Left ventricle myocardium inferior (tissue), 1 donor: ENCODE results near the gene POU2AF3. TPM values are rescaled to one million over a fixed set of nuclear protein-coding genes. Genes with fewer than 3 reads are reported as not detected.
"Not testable (repeated sequence)": the region's sequence is repeated elsewhere in the genome, so short reads cannot be mapped to it uniquely, and the experiment has no call there.

Experiments
- DNase-seq: peaks from one replicate; pipeline ENCODE4 v3.0.0-alpha.2; 2020
- H3K27ac ChIP-seq: fragments of 200-600 bp; replicated peaks from 2 replicates; pipeline ENCODE4 v1.8.0; 2021
- H3K27me3 ChIP-seq: fragments of 200-600 bp; 2 replicates; pipeline ENCODE4 v1.8.0; 2021; ENCODE audit warnings: low read depth
- H3K36me3 ChIP-seq: fragments of 200-600 bp; 2 replicates; pipeline ENCODE4 v1.8.0; 2021
- H3K4me1 ChIP-seq: fragments of 200-600 bp; 2 replicates; pipeline ENCODE4 v1.8.0; 2021
- H3K4me3 ChIP-seq: fragments of 200-600 bp; 2 replicates; pipeline ENCODE4 v1.8.0; 2021; ENCODE audit warnings: mild to moderate bottlenecking, moderate library complexity
- H3K9me3 ChIP-seq: fragments of 200-600 bp; replicated peaks from 2 replicates; pipeline ENCODE4 v1.8.0; 2021
- CTCF ChIP-seq: fragments of 200-600 bp; IDR thresholded peaks from 2 replicates; pipeline ENCODE4 v1.8.0; 2021; ENCODE audit warnings: antibody characterized with exemption, mild to moderate bottlenecking, borderline replicate concordance
- intact Hi-C: fragments of 100-400 bp; cut with micrococcal nuclease; formaldehyde crosslinking; loops from one replicate; pipeline ENCODE4 v1.11.0; 2022
- total RNA-seq: library from RNA; stranded (reverse); fragmentation: NEBNext Ultra II Directional; extraction: Animal tissue kit (Norgen Biotek cat#: 25700); gene quantifications from one replicate; pipeline ENCODE4 v1.2.1, GENCODE V29; 2021
- donor health status: DM: no; HTN: yes; CAD: no; lungs with severe emphysema.

POU2AF3 gene
- total RNA-seq, 1 donor from 2014 or later = 0.38 TPM

GRCh38 chr11:111259896-111260295, 38.5 kb upstream of the POU2AF3 start:
- no peak for TF ChIP-seq CTCF
- H3K9me3 ChIP-seq = no peaks in the 10 kb centered on the region

GRCh38 chr11:111260811-111261210, 37.5 kb upstream of the POU2AF3 start:
- TF ChIP-seq CTCF = no peak
- DNase-seq = no peak
- H3K36me3 ChIP-seq = no peaks in the 10 kb centered on the region
- H3K27ac ChIP-seq = no peak overlapping the region
- intact Hi-C loops = no loop called here
- H3K27me3 ChIP-seq = peaks cover 80% of the 10 kb centered on the region
- H3K4me1 ChIP-seq = no peaks in the 10 kb centered on the region
- no peak overlapping the region for H3K4me3 ChIP-seq
- H3K9me3 ChIP-seq = no peaks in the 10 kb centered on the region

More at GRCh38 chr11:111259896-111260295, 38.5 kb upstream of the POU2AF3 start:
- Histone ChIP-seq H3K27me3 (peaks cover 85% of the 10 kb centered on the region), H3K27ac (no peak overlapping the region), H3K4me3 (no peak overlapping the region), H3K36me3 (no peaks in the 10 kb centered on the region), H3K4me1 (no peaks in the 10 kb centered on the region)
- intact Hi-C loops = no loop called here
- DNase-seq = no peak

DNA sequence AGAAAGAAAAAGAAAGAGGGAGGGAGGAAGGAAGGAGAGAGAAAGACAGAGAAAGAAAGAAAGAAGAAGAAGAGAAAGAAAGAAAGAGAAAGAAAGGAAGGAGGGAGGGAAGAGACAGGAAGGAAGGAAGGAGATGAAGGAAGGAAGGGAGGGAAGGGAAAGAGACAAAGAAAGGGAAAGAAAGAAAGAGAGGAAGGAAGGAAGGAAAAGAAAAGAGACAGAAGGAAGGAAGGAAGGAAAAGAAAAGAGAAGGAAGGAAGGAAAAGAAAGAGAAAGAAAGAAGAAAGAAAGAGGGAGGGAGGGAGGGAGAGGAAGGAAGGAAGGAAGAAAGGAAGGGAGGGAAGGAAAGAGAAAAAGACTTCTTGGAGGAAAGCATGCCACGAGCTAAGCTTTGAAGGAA, 33.7 kb upstream of the POU2AF3 start:
- no peak for DNase-seq
- Histone ChIP-seq H3K27ac (no peak overlapping the region), H3K4me1 (no peaks in the 10 kb centered on the region), H3K4me3 (no peak overlapping the region), H3K27me3 (peaks cover 52% of the 10 kb centered on the region), H3K36me3 (no peaks in the 10 kb centered on the region), H3K9me3 (no peaks in the 10 kb centered on the region)
- intact Hi-C loops = no loop called here
- TF ChIP-seq CTCF = no peak

- Histone ChIP-seq H3K9me3 (no peaks in the 10 kb centered on the region), H3K27ac (no peak overlapping the region), H3K27me3 (peaks cover 45% of the 10 kb centered on the region), H3K4me3 (no peak overlapping the region), H3K4me1 (no peaks in the 10 kb centered on the region), H3K36me3 (no peaks in the 10 kb centered on the region)
- intact Hi-C loops = no loop called here
- no peak for DNase-seq
- no peak for TF ChIP-seq CTCF
These were observed 32.9 kb upstream of the POU2AF3 start for GRCh38 chr11:111265421-111265820.

DNA sequence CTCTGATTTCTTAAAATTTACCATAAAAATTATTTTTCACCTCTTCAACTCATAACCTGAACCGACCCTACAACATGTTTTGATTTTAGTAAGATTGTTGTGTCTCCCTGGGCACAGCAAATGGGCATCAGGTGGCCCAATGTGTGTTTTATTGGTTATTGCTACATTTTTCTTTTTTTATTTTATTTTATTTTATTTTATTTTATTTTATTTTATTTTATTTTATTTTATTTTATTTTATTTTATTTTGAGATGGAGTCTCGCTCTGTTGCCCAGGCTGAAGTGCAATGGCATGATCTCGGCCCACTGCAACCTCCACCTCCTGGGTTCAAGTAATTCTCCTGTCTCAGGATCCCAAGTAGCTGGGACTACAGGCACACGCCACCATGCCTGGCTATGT, 30.0 kb upstream of the POU2AF3 start:
- H3K9me3 ChIP-seq, intact Hi-C loops, H3K27ac ChIP-seq, DNase-seq, H3K4me3 ChIP-seq, H3K36me3 ChIP-seq, H3K4me1 ChIP-seq: not testable (repeated sequence)
- H3K27me3 ChIP-seq = peaks cover 34% of the 10 kb centered on the region

DNA sequence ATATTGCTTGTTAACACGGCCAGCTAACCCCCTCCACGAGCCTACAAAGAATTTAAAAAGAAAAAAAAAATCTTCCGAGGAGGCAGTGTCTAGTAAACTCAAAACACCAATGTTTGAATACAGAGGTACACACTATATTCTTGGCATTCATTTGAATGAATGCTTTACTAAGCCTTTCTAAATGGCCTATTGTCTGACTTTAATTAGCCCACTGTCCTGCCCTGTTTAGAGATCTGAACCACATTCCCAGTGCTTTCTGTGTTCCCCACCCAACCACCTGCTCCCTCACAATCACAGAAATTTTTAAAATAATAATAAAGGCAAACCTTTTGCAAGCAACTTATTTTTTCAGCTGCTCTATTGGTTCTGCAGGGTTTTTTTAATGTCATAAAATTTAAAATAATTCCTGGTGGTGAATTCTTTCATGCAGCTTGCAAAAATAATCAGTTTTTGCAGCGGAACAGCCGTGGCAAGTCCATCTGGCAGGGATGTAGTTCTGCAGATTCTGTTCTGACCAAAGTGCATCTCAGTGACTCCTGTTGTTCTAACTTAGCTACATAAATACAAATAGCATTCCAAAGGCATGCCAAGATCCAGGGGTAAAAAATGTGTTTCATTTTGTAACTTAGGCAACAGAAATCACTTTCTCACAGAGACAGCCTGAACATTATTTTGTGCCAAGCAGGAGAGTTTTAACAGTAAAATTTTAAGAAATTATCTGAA, 29.0 kb upstream of the POU2AF3 start:
- intact Hi-C loops = no loop called here
- TF ChIP-seq CTCF = no peak
- H3K4me1 ChIP-seq = no peaks in the 10 kb centered on the region
- no peak overlapping the region for H3K27ac ChIP-seq
- H3K9me3 ChIP-seq = no peaks in the 10 kb centered on the region
- H3K36me3 ChIP-seq = no peaks in the 10 kb centered on the region
- H3K4me3 ChIP-seq = no peak overlapping the region
- peaks cover 34% of the 10 kb centered on the region for H3K27me3 ChIP-seq
- DNase-seq = no peak
